Ishikawa (cell line): ENCODE data around the gene NR3C1.
A peak's percentile ranks its signal among the peaks of the same experiment; 100 is the strongest.

Experiments used
- CEBPB ChIP-seq: IDR thresholded peaks from 2 replicates; pipeline ENCODE4 v1.6.1; 2012
- CREB1 ChIP-seq: IDR thresholded peaks from 2 replicates; pipeline ENCODE4 v1.6.1; 2012; ENCODE audit warnings: low read depth
- EGR1 ChIP-seq: IDR thresholded peaks from 2 replicates; pipeline ENCODE4 v1.6.1; 2012
- EP300 ChIP-seq: IDR thresholded peaks from 2 replicates; pipeline ENCODE4 v1.6.1; 2012; ENCODE audit warnings: borderline replicate concordance
- FOXM1 ChIP-seq: IDR thresholded peaks from 2 replicates; pipeline ENCODE4 v1.6.1; 2012; ENCODE audit warnings: low read depth, borderline replicate concordance
- NFIC ChIP-seq: IDR thresholded peaks from 2 replicates; pipeline ENCODE4 v1.6.1; 2012
- RAD21 ChIP-seq: IDR thresholded peaks from 2 replicates; pipeline ENCODE4 v1.6.1; 2012; ENCODE audit warnings: low read depth
- TAF1 ChIP-seq: IDR thresholded peaks from 2 replicates; pipeline ENCODE4 v1.6.1; 2012; ENCODE audit warnings: low read depth, mild to moderate bottlenecking
- TCF12 ChIP-seq: IDR thresholded peaks from 2 replicates; pipeline ENCODE4 v1.6.1; 2012; ENCODE audit warnings: low read depth
- TEAD4 ChIP-seq: IDR thresholded peaks from 2 replicates; pipeline ENCODE4 v1.6.1; 2012
- YY1 ChIP-seq: IDR thresholded peaks from 2 replicates; pipeline ENCODE4 v1.6.1; 2012; ENCODE audit warnings: low read depth
- ZBTB7A ChIP-seq: IDR thresholded peaks from 2 replicates; pipeline ENCODE4 v1.6.1; 2012; ENCODE audit warnings: low read depth
- TF ChIP-seq, protein P1 (sequence below): IDR thresholded peaks from 2 replicates; pipeline ENCODE4 v1.6.1; 2012
- TF ChIP-seq, protein P2 (sequence below): IDR thresholded peaks from 2 replicates; pipeline ENCODE4 v1.6.1; 2012
- TF ChIP-seq, protein P3 (sequence below): IDR thresholded peaks from 2 replicates; pipeline ENCODE4 v1.6.1; 2012; ENCODE audit warnings: low read depth, mild to moderate bottlenecking

NR3C1 gene

DNA sequence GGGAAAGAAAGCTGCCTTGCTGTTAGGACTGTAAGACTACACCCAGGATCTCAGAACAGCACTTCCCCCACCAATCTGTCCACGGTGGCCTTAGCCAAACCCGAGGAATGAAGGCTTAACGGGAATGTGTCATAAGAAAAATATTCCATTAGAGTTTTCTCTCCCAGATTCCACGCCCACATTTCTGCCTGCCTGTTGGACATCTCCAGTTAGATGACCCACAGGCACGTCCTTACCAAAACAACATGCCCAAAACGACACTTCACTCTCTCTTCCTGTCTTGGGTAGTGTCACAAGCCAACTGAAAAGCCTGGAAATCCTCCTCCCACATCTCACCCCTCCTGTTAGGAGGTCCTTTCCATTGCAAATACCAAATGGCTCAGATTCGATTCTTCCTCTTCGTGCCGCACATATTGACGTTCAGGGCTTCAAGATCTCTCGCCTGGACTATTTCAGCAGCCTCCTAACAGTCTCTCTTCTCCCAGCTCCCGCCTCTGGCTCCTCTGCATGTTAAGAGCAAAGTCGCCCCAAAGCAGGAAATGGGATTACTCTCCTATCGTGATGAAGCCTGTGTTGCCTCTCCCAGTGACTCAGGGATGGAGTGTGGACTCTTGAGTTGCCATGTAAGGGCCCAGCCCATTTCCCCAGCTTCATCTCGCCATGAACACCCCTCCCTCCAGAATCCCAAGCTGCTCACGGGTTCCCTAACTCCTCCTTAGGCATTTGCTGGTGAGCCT lies 159.3 kb downstream of the NR3C1 start:
- TF ChIP-seq TCF12 (peak; percentile 71), NFIC (peak; percentile 58), TEAD4 (peak; percentile 85), CEBPB (no peak), EP300 (peak; percentile 61; the same call in 1 of the 2 replicates)
- TF ChIP-seq, protein P1, sequence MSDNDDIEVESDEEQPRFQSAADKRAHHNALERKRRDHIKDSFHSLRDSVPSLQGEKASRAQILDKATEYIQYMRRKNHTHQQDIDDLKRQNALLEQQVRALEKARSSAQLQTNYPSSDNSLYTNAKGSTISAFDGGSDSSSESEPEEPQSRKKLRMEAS, result no peak

DNA sequence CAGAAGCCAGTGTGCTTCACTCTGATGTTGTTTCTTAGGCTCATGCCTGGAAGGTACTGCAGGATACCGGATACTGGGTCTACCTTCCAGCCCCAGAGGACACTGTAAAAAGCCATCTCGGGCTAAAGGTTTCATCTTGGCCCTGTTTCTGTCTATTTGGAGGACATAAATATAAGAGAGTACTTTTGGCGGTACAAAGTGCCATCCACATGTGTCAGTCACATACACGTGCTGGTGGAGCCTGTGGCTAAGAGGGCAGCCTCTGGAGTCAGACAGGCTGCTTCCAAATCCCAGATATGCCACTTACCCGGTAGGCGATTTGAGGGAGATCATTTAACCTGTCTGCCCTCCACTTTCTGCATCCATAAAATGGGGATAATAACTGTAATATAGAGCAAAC lies 160.4 kb downstream of the NR3C1 start:
- no peak for TF ChIP-seq YY1
- TF ChIP-seq TEAD4, result no peak
- no peak for TF ChIP-seq TAF1
- TF ChIP-seq FOXM1, result no peak
- TF ChIP-seq, protein P2, sequence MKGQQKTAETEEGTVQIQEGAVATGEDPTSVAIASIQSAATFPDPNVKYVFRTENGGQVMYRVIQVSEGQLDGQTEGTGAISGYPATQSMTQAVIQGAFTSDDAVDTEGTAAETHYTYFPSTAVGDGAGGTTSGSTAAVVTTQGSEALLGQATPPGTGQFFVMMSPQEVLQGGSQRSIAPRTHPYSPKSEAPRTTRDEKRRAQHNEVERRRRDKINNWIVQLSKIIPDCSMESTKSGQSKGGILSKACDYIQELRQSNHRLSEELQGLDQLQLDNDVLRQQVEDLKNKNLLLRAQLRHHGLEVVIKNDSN, result no peak
- TF ChIP-seq EGR1, result no peak
- TF ChIP-seq CEBPB, result no peak
- no peak for TF ChIP-seq TCF12
- no peak for TF ChIP-seq RAD21
- TF ChIP-seq EP300, result no peak

DNA sequence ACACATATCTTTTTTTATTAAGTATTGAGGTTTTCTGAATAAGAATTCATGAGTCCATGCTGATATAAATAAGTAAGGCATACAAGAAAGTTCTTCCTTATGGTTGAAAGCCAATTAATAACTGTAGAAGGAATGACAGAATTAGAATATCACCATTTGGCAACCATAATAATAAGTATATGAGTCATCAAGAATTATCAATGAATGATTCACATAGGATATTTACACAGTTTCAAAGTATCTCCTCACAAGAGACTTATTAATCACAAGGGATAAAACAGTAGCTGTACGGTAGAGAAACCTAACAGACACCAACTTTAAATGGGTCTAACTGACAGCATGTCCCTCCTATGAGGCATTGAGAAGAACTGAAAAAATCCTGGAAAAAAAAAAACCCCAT lies 161.6 kb downstream of the NR3C1 start:
- TF ChIP-seq TCF12, result no peak
- no peak for TF ChIP-seq TAF1
- no peak for TF ChIP-seq EGR1
- no peak for TF ChIP-seq CEBPB
- TF ChIP-seq, protein P2, result no peak
- no peak for TF ChIP-seq EP300
- TF ChIP-seq, protein P3, sequence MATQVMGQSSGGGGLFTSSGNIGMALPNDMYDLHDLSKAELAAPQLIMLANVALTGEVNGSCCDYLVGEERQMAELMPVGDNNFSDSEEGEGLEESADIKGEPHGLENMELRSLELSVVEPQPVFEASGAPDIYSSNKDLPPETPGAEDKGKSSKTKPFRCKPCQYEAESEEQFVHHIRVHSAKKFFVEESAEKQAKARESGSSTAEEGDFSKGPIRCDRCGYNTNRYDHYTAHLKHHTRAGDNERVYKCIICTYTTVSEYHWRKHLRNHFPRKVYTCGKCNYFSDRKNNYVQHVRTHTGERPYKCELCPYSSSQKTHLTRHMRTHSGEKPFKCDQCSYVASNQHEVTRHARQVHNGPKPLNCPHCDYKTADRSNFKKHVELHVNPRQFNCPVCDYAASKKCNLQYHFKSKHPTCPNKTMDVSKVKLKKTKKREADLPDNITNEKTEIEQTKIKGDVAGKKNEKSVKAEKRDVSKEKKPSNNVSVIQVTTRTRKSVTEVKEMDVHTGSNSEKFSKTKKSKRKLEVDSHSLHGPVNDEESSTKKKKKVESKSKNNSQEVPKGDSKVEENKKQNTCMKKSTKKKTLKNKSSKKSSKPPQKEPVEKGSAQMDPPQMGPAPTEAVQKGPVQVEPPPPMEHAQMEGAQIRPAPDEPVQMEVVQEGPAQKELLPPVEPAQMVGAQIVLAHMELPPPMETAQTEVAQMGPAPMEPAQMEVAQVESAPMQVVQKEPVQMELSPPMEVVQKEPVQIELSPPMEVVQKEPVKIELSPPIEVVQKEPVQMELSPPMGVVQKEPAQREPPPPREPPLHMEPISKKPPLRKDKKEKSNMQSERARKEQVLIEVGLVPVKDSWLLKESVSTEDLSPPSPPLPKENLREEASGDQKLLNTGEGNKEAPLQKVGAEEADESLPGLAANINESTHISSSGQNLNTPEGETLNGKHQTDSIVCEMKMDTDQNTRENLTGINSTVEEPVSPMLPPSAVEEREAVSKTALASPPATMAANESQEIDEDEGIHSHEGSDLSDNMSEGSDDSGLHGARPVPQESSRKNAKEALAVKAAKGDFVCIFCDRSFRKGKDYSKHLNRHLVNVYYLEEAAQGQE, result no peak
- TF ChIP-seq CREB1, result no peak
- TF ChIP-seq RAD21, result no peak
- TF ChIP-seq, protein P1, result no peak
- TF ChIP-seq TEAD4, result no peak
- TF ChIP-seq NFIC, result no peak
- no peak for TF ChIP-seq YY1
- no peak for TF ChIP-seq ZBTB7A
- no peak for TF ChIP-seq FOXM1

DNA sequence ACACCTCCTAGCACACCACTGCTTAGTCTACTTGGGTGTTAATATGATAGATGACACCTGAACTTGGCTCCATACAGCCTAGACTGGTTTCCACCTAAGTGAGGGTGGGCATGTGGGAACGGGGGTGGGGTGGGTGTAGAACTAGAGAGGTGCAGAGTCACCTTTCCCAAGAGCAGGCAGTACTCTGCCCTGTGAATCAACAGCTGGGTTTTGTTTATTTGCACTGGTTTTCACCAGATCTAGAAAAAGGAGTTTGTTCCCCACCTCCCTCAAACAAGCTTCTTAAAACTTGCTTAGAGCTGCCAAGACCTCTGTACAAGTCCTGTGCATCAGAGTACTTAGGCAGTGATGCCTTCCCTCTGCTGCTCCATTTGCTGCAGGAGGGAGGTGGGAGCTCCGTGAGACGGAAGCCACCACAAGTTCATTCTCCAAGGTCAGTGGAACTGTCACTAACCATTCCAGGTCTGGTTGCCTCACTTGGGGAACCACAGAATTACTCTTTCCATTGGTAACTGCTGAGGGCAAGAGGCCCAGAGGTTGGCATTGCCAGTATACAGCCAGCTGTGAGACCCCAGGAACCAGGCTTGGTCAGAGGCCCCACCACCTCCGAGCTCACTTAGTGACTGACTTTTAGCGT lies 163.5 kb downstream of the NR3C1 start:
- TF ChIP-seq TAF1 (no peak), CEBPB (no peak), FOXM1 (no peak)
- TF ChIP-seq, protein P1, result no peak

DNA sequence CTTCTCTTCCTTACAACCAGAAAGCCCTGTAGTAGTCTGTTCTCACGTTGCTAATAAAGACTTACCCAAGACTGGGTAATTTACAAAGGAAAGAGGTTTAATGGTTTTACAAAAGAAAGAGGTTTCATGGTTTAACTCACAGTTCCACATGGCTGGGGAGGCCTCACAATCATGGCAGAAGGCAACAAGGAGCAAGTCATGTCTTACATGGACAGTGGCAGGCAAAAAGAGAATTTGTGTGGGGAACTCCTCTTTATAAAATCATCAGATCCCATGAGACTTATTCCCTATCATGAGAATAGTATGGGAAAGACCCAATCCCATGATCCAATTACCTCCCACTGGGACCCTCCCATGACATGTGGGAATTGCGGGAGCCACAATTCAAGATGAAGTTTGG lies 164.9 kb downstream of the NR3C1 start:
- TF ChIP-seq EGR1 (no peak), CEBPB (no peak), CREB1 (no peak), TCF12 (no peak), YY1 (no peak), TEAD4 (no peak), TAF1 (no peak), RAD21 (no peak), FOXM1 (no peak), NFIC (no peak), ZBTB7A (no peak), EP300 (no peak)
- TF ChIP-seq, protein P3, result no peak
- TF ChIP-seq, protein P1, result no peak
- TF ChIP-seq, protein P2, result no peak
